NCI-H510A treated with DMSO at 0.1 percent for 48 hours (cell line): ENCODE measurements around the gene MACF1.
A peak's percentile ranks its signal among the peaks of the same experiment; 100 is the strongest.

Experiments used
- DNase-seq: peaks from one replicate; lab custom pipeline; 2025; lab: John Stamatoyannopoulos, UW

MACF1 gene

GRCh38 chr1:39360731-39361130, 156.2 kb downstream of the MACF1 start:
- no peak for DNase-seq

- no peak for DNase-seq
Observed at GRCh38 chr1:39361446-39361845, 157.0 kb downstream of the MACF1 start.

- DNase-seq = no peak
Observed at GRCh38 chr1:39363267-39363666, 158.8 kb downstream of the MACF1 start.

- no peak for DNase-seq
Observed at GRCh38 chr1:39368045-39368444, 163.6 kb downstream of the MACF1 start.

GRCh38 chr1:39369565-39369964, 165.1 kb downstream of the MACF1 start:
- DNase-seq = no peak

GRCh38 chr1:39370602-39371001, 166.1 kb downstream of the MACF1 start:
- no peak for DNase-seq

GRCh38 chr1:39372105-39372504, 167.6 kb downstream of the MACF1 start:
- DNase-seq = no peak

- no peak for DNase-seq
Observed at GRCh38 chr1:39376656-39377055, 172.2 kb downstream of the MACF1 start.

- DNase-seq = peak; percentile 99
Observed at GRCh38 chr1:39378377-39378776, 173.9 kb downstream of the MACF1 start.

- DNase-seq = no peak
Observed at GRCh38 chr1:39379187-39379586, 174.7 kb downstream of the MACF1 start.

- DNase-seq = no peak
Observed at GRCh38 chr1:39380036-39380435, 175.5 kb downstream of the MACF1 start.

- no peak for DNase-seq
Observed at GRCh38 chr1:39381839-39382238, 177.3 kb downstream of the MACF1 start.

GRCh38 chr1:39384305-39384704, 179.8 kb downstream of the MACF1 start:
- no peak for DNase-seq

GRCh38 chr1:39385067-39385988, 180.8 kb downstream of the MACF1 start:
- no peak for DNase-seq

- DNase-seq = no peak
Observed at GRCh38 chr1:39386997-39387396, 182.5 kb downstream of the MACF1 start.

GRCh38 chr1:39387452-39387851, 183.0 kb downstream of the MACF1 start:
- no peak for DNase-seq

GRCh38 chr1:39391691-39392679, 187.5 kb downstream of the MACF1 start:
- DNase-seq = no peak

GRCh38 chr1:39392851-39393573, 188.5 kb downstream of the MACF1 start:
- no peak for DNase-seq

- DNase-seq = no peak
Observed at GRCh38 chr1:39393645-39394044, 189.2 kb downstream of the MACF1 start.

- DNase-seq = no peak
Observed at GRCh38 chr1:39394059-39394458, 189.6 kb downstream of the MACF1 start.

- DNase-seq = peak; percentile 99
Observed at GRCh38 chr1:39394598-39394997, 190.1 kb downstream of the MACF1 start.

- DNase-seq = peak; percentile 94
Observed at GRCh38 chr1:39395357-39395831, 190.9 kb downstream of the MACF1 start.
